ENCODE measurements around the gene SMURF2.
A peak's percentile ranks its signal among the peaks of the same experiment; 100 is the strongest.
"Not testable (repeated sequence)": the region's sequence is repeated elsewhere in the genome, so short reads cannot be mapped to it uniquely, and the experiment has no call there.

Gene SMURF2

GRCh38 chr17:64664299-64664981 is 2.3 kb upstream of the SMURF2 start:
- not testable (repeated sequence) for DNase-seq

GRCh38 chr17:64663836-64664235 is 1.7 kb upstream of the SMURF2 start:
- not testable (repeated sequence) for DNase-seq

GRCh38 chr17:64662774-64663367 is 764 bp upstream of the SMURF2 start:
- no peak for DNase-seq

- DNase-seq, result no peak
Observed at GRCh38 chr17:64661726-64661975, 456 bp downstream of the SMURF2 start.

GRCh38 chr17:64660978-64661725 is 955 bp downstream of the SMURF2 start:
- peak; percentile 32 for DNase-seq

- peak; percentile 13 for DNase-seq
Observed at GRCh38 chr17:64660195-64660977, 1.7 kb downstream of the SMURF2 start.

GRCh38 chr17:64658931-64659330 is 3.2 kb downstream of the SMURF2 start:
- DNase-seq, result peak; percentile 17

- no peak for DNase-seq
Observed at GRCh38 chr17:64657610-64658125, 4.4 kb downstream of the SMURF2 start.

- DNase-seq, result no peak
Observed at GRCh38 chr17:64655704-64656103, 6.4 kb downstream of the SMURF2 start.

GRCh38 chr17:64653985-64654355 is 8.1 kb downstream of the SMURF2 start:
- no peak for DNase-seq

- no peak for DNase-seq
Observed at GRCh38 chr17:64653325-64653984, 8.7 kb downstream of the SMURF2 start.

- DNase-seq, result no peak
Observed at GRCh38 chr17:64651889-64652288, 10.2 kb downstream of the SMURF2 start.

GRCh38 chr17:64648234-64648633 is 13.9 kb downstream of the SMURF2 start:
- DNase-seq, result no peak

GRCh38 chr17:64647817-64648216 is 14.3 kb downstream of the SMURF2 start:
- DNase-seq, result no peak

GRCh38 chr17:64639516-64639915 is 22.6 kb downstream of the SMURF2 start:
- no peak for DNase-seq

GRCh38 chr17:64638552-64639203 is 23.4 kb downstream of the SMURF2 start:
- no peak for DNase-seq

GRCh38 chr17:64635647-64636305 is 26.3 kb downstream of the SMURF2 start:
- no peak for DNase-seq

- no peak for DNase-seq
Observed at GRCh38 chr17:64634218-64634617, 27.9 kb downstream of the SMURF2 start.

GRCh38 chr17:64632606-64633005 is 29.5 kb downstream of the SMURF2 start:
- no peak for DNase-seq

- no peak for DNase-seq
Observed at GRCh38 chr17:64632194-64632593, 29.9 kb downstream of the SMURF2 start.

GRCh38 chr17:64630309-64631223 is 31.5 kb downstream of the SMURF2 start:
- no peak for DNase-seq
